Common myeloid progenitor, CD34-positive (primary cell): ENCODE results near the gene CHMP1A.
"Not testable (repeated sequence)": the region's sequence is repeated elsewhere in the genome, so short reads cannot be mapped to it uniquely, and the experiment has no call there.

ENCODE experiments used
- CTCF ChIA-PET: fragments of 350-600 bp; sonication (Branson Sonifier 250); formaldehyde crosslinking; loops from one replicate; lab custom pipeline; 2021; ENCODE audit warnings: antibody characterized with exemption; lab: Charles Lee
- POLR2A ChIA-PET: fragments of 350-600 bp; sonication (Branson Sonifier 250); formaldehyde crosslinking; loops from one replicate; lab custom pipeline; 2021; ENCODE audit warnings: antibody characterized with exemption; lab: Charles Lee
- DNase-seq, 3 donors: peaks; one replicate each; pipeline versions ENCODE4 v3.0.0 to v3.0.0-alpha.2; 2013
- H3K27ac ChIP-seq, 2 experiments: 1 replicate in 1 of 2; 2 replicates in 1 of 2; pipeline ENCODE4 v1.7.0; 2013; ENCODE audit warnings: inconsistent platforms in 2 of 2, low read length in 2 of 2, mild to moderate bottlenecking in 2 of 2, low read depth in 1 of 2, moderate library complexity in 1 of 2; ENCODE audit not compliant: severe bottlenecking in 2 of 2, insufficient read depth in 1 of 2, poor library complexity in 1 of 2
- H3K27me3 ChIP-seq, 5 experiments: replicated peaks in 2 of 5; 1 replicate in 3 of 5; 2 replicates in 2 of 5; pipeline versions ENCODE4 v1.6.1 to v1.7.0; 2013; ENCODE audit warnings: low read length in 4 of 5, mild to moderate bottlenecking in 2 of 5, moderate library complexity in 2 of 5, inconsistent platforms in 1 of 5; ENCODE audit not compliant: insufficient read depth in 5 of 5, control insufficient read depth in 4 of 5
- H3K36me3 ChIP-seq, 4 experiments: 1 replicate in 2 of 4; 2 replicates in 2 of 4; pipeline versions ENCODE4 v1.6.1 to v1.7.0; 2013; ENCODE audit warnings: low read length in 3 of 4, control low read depth in 1 of 4, mild to moderate bottlenecking in 1 of 4; ENCODE audit not compliant: control insufficient read depth in 4 of 4, insufficient read depth in 4 of 4
- H3K4me1 ChIP-seq, 4 experiments: 1 replicate in 3 of 4; 2 replicates in 1 of 4; pipeline versions ENCODE4 v1.6.1 to v1.7.1; 2013; ENCODE audit warnings: low read length in 3 of 4, mild to moderate bottlenecking in 3 of 4, control low read depth in 1 of 4, inconsistent platforms in 1 of 4, moderate library complexity in 1 of 4; ENCODE audit not compliant: control insufficient read depth in 4 of 4, insufficient read depth in 4 of 4; ENCODE audit errors: control extremely low read depth in 1 of 4
- H3K4me3 ChIP-seq, 7 experiments: 1 replicate in 4 of 7; 2 replicates in 3 of 7; pipeline versions ENCODE4 v1.5.1 to v1.7.0; 2013; ENCODE audit warnings: mild to moderate bottlenecking in 7 of 7, low read length in 6 of 7, moderate library complexity in 6 of 7, inconsistent platforms in 2 of 7, low read depth in 2 of 7, control low read depth in 1 of 7; ENCODE audit not compliant: insufficient read depth in 4 of 7, control insufficient read depth in 1 of 7; ENCODE audit errors: extremely low read depth in 1 of 7
- H3K9me3 ChIP-seq, 5 experiments: 1 replicate in 4 of 5; 2 replicates in 1 of 5; pipeline versions ENCODE4 v1.6.1 to v1.7.1; 2013; ENCODE audit warnings: low read length in 4 of 5, mild to moderate bottlenecking in 2 of 5, inconsistent platforms in 1 of 5, low read depth in 1 of 5, moderate library complexity in 1 of 5; ENCODE audit not compliant: control insufficient read depth in 4 of 5, insufficient read depth in 2 of 5; ENCODE audit errors: control extremely low read depth in 1 of 5
- WGBS: methylation state at CpG from one replicate; pipeline ENCODE4 v1.1.5; 2013; ENCODE audit not compliant: insufficient coverage; 5-methylcytosine and 5-hydroxymethylcytosine counted together

The CHMP1A gene

GRCh38 chr16:89670496-89671431 is 13.3 kb upstream of the CHMP1A start:
- CTCF ChIA-PET: interaction anchor here (0.6 to 1.3 kb wide), 3 partner anchors 25 to 212 kb away, joined by 3 to 4 read pairs (median 3); no protein-coding TSS in a partner anchor
- WGBS: 93% methylated on average over 7 of the region's 10 CpGs

GRCh38 chr16:89669755-89670154 is 12.2 kb upstream of the CHMP1A start:
- CTCF ChIA-PET: no interaction called here
- POLR2A ChIA-PET: no interaction called here
- WGBS: 98% methylated on average over 8 of the region's 13 CpGs

More at GRCh38 chr16:89670496-89671431, 13.3 kb upstream of the CHMP1A start:
- Histone ChIP-seq H3K9me3 (peaks cover 0 to 4% (median 0%) of the 10 kb centered on the region in 5 experiments), H3K4me3 (no peak overlapping the region), H3K27me3 (no peaks in the 10 kb centered on the region), H3K36me3 (no peaks in the 10 kb centered on the region), H3K27ac (no peak overlapping the region), H3K4me1 (peaks cover 0 to 19% (median 15%) of the 10 kb centered on the region in 4 experiments)
- POLR2A ChIA-PET: interaction anchor here (0.6 to 0.7 kb wide), 2 partner anchors 13 to 179 kb away, joined by 3 to 4 read pairs; no protein-coding TSS in a partner anchor
- DNase-seq: peak in 2 of 3 donors; percentile 51 to 58

DNA sequence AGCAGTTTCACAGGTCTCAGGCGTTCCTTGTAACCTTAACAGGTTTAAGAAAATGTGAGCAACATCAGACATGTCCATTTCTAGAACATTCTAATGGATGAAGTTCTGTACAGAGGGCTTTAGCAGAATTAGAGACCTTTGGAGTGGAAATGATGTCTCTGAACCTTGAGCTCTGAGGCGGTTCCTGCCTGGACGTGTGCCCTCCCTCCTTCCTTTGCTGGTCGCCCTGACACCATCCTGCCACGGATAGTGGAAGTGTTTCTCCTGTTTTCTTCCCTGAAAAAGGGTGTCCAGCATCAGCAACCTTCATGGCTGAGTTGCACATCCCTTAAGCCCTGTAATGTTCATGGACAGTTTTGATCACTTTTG is 11.3 kb upstream of the CHMP1A start:
- H3K4me1 ChIP-seq: peaks cover 0 to 19% (median 15%) of the 10 kb centered on the region in 4 experiments
- 46% methylated on average over 5 of the region's 5 CpGs for WGBS
- DNase-seq: no peak
- no peaks in the 10 kb centered on the region for H3K27me3 ChIP-seq
- peaks cover 0 to 4% (median 0%) of the 10 kb centered on the region in 5 experiments for H3K9me3 ChIP-seq
- CTCF ChIA-PET: interaction anchor here (0.7 to 1.5 kb wide), 4 partner anchors 13 to 193 kb away, joined by 3 to 6 read pairs (median 4); no protein-coding TSS in a partner anchor
- peak overlapping the region in 1 of 2 experiments; percentile 43 for H3K27ac ChIP-seq
- POLR2A ChIA-PET: interaction anchor here (1.2 to 1.5 kb wide), 2 partner anchors 11 to 18 kb away, joined by 6 read pairs; partner anchors contain the start of genes CDK10, CHMP1A and SPATA33
- peaks cover 0 to 3% (median 3%) of the 10 kb centered on the region in 4 experiments for H3K36me3 ChIP-seq
- H3K4me3 ChIP-seq: peak overlapping the region in 4 of 7 experiments; percentile 16 to 71 (median 42)

More at GRCh38 chr16:89669755-89670154, 12.2 kb upstream of the CHMP1A start:
- Histone ChIP-seq H3K9me3 (peaks cover 0 to 4% (median 0%) of the 10 kb centered on the region in 5 experiments), H3K27ac (no peak overlapping the region), H3K4me1 (peaks cover 0 to 19% (median 15%) of the 10 kb centered on the region in 4 experiments), H3K27me3 (no peaks in the 10 kb centered on the region), H3K4me3 (no peak overlapping the region), H3K36me3 (peaks cover 0 to 2% (median 0%) of the 10 kb centered on the region in 4 experiments)
- no peak for DNase-seq

DNA sequence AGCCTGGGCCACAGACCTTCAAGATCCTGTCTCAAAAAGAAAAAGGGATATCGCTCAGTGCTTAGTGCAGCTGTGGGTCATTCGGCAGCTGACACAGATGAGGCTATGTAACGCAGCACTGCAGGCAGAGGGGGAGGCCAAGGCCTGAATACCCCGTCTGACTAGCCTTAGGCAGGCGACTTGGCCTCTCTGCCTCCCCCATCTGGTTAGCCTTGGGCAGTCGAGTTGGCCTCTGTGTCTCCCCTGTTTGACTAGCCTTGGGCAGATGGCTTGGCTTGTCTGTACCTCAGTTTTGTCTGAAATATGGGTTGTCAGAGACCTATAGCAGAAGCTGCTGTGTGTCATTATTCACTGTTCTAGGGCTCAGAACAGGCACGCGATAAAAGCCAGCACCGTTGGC is 10.1 kb upstream of the CHMP1A start:
- H3K9me3 ChIP-seq: peaks cover 0 to 4% (median 0%) of the 10 kb centered on the region in 5 experiments
- no peaks in the 10 kb centered on the region for H3K27me3 ChIP-seq
- peaks cover 0 to 8% (median 6%) of the 10 kb centered on the region in 4 experiments for H3K36me3 ChIP-seq
- H3K27ac ChIP-seq: no peak overlapping the region
- no peak overlapping the region for H3K4me3 ChIP-seq
- peaks cover 0 to 19% (median 15%) of the 10 kb centered on the region in 4 experiments for H3K4me1 ChIP-seq
- WGBS: 86% methylated on average over 9 of the region's 9 CpGs
- ChIA-PET POLR2A (interaction anchor here (1.5 kb wide), 1 partner anchor 9 kb away, joined by 6 read pairs; the partner anchor contains the start of genes CHMP1A and SPATA33), CTCF (interaction anchor here (0.9 to 1.5 kb wide), 2 partner anchors 32 to 92 kb away, joined by 4 to 6 read pairs; partner anchors contain the start of gene CPNE7)
- no peak for DNase-seq

GRCh38 chr16:89667000-89667399 is 9.5 kb upstream of the CHMP1A start:
- H3K4me3 ChIP-seq, H3K27ac ChIP-seq, POLR2A ChIA-PET, H3K36me3 ChIP-seq, CTCF ChIA-PET, H3K27me3 ChIP-seq, H3K9me3 ChIP-seq: not testable (repeated sequence)
- DNase-seq: peak in 1 of 3 donors; percentile 28
- peaks cover 0 to 19% (median 15%) of the 10 kb centered on the region in 4 experiments for H3K4me1 ChIP-seq
- 92% methylated on average over 2 of the region's 7 CpGs for WGBS

DNA sequence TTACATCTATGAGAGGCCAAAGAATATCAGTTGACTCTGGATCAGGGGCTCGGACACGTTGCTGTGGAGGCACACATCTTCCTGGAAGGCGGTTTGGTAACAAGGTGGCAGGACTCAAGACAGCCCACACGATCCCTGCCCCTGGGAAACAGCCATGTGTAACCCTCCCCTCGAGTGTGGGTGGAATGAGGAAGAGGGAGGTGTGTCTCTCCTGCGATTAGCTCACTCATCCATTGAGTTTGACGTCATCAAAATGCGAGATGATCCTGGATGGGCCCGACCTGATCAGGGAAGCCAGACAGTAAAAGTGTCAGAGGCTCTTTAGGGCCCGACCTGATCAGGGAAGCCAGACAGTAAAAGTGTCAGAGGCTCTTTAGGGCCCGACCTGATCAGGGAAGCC is 6.7 kb upstream of the CHMP1A start:
- peaks cover 0 to 26% (median 20%) of the 10 kb centered on the region in 4 experiments for H3K36me3 ChIP-seq
- H3K4me1 ChIP-seq: peaks cover 0 to 16% (median 11%) of the 10 kb centered on the region in 4 experiments
- H3K9me3 ChIP-seq, H3K4me3 ChIP-seq, DNase-seq, POLR2A ChIA-PET, H3K27me3 ChIP-seq, H3K27ac ChIP-seq: not testable (repeated sequence)
- CTCF ChIA-PET: interaction anchor here (1.3 kb wide), 1 partner anchor 49 kb away, joined by 3 read pairs; no protein-coding TSS in a partner anchor
- WGBS: 97% methylated on average over 5 of the region's 11 CpGs
